ENCODE data around the gene TNS1.

GRCh38 chr2:217951521-217952247 lies 51.1 kb downstream of the TNS1 start:
- TF ChIP-seq CTCF (IDR thresholded peaks at IDR 0.05) (no peak), POLR2A (IDR thresholded peaks at IDR 0.05) (no peak)

Measured in lower leg skin (tissue), 3 donors.